ENCODE data around the gene MAGEA4.

- no peak for TF ChIP-seq CTCF (IDR thresholded peaks at IDR 0.05; ENCODE audit: low read length)
- TF ChIP-seq EZH2 (IDR thresholded peaks at IDR 0.05; ENCODE audit: borderline replicate concordance, low read length) = no peak
Observed at GRCh38 chrX:151970661-151971060, 58.0 kb downstream of the MAGEA4 start.

All from OCI-LY1 (cell line).